Esophagus (tissue), 2 donors: ENCODE data around the gene MOV10L1. TPM values are rescaled to one million over a fixed set of nuclear protein-coding genes. Genes with fewer than 3 reads are reported as not detected.

Experiments
- H3K27ac ChIP-seq, 2 donors: one replicate each; pipeline ENCODE4 v1.5.1; 2013; ENCODE audit warnings: low read depth in 2 of 2, mild to moderate bottlenecking in 2 of 2, inconsistent platforms in 1 of 2, low read length in 1 of 2, moderate library complexity in 1 of 2
- H3K27me3 ChIP-seq, 2 donors: one replicate each; pipeline ENCODE4 v1.6.1; 2013; ENCODE audit warnings: low read length in 2 of 2, control low read depth in 1 of 2, mild to moderate bottlenecking in 1 of 2; ENCODE audit not compliant: insufficient read depth in 2 of 2, control insufficient read depth in 1 of 2
- H3K36me3 ChIP-seq, 2 donors: one replicate each; pipeline ENCODE4 v1.6.1; 2013; ENCODE audit warnings: low read length in 1 of 2; ENCODE audit not compliant: control insufficient read depth in 2 of 2, insufficient read depth in 2 of 2
- H3K4me1 ChIP-seq, 2 donors: one replicate each; pipeline ENCODE4 v1.6.1; 2013; ENCODE audit warnings: low read length in 1 of 2; ENCODE audit not compliant: control insufficient read depth in 2 of 2, insufficient read depth in 2 of 2
- H3K4me3 ChIP-seq, 2 donors: one replicate each; pipeline ENCODE4 v1.5.1; 2013; ENCODE audit warnings: low read length in 2 of 2, mild to moderate bottlenecking in 2 of 2, low read depth in 1 of 2, moderate library complexity in 1 of 2
- H3K9me3 ChIP-seq, 2 donors: one replicate each; pipeline ENCODE4 v1.6.1; 2013; ENCODE audit warnings: mild to moderate bottlenecking in 2 of 2, low read depth in 1 of 2, low read length in 1 of 2, moderate library complexity in 1 of 2; ENCODE audit not compliant: control insufficient read depth in 2 of 2, insufficient read depth in 1 of 2
- WGBS, 2 donors: extraction: QIAGEN DNeasy Blood & Tissue Kit; methylation state at CpG; one replicate each; pipeline ENCODE4 v1.1.7; 2013; 5-methylcytosine and 5-hydroxymethylcytosine counted together
- polyA plus RNA-seq, 2 donors: library from polyadenylated mRNA; stranded (reverse); fragments of 200-250 nt; gene quantifications; one replicate each; pipeline ENCODE4 v1.2.3, GENCODE V29; 2013
- donor health status: healthy with polysubstance abuse.
- donor health status: Bipolar disorder and iron deficiency.

Gene MOV10L1
- polyA plus RNA-seq, 2 donors = 0.18 to 0.22 TPM

- 16 to 19% methylated on average over 31 of the region's 31 CpGs for WGBS, 2 donors
- Histone ChIP-seq H3K4me3 (no peak overlapping the region), H3K9me3 (peaks cover 2 to 3% of the 10 kb centered on the region in 2 donors), H3K4me1 (no peaks in the 10 kb centered on the region), H3K27me3 (peaks cover 0 to 7% of the 10 kb centered on the region in 2 donors), H3K36me3 (no peaks in the 10 kb centered on the region), H3K27ac (no peak overlapping the region)
Measured at GRCh38 chr22:50058906-50059880, 30.6 kb upstream of the MOV10L1 start.

GRCh38 chr22:50059881-50060262, 29.9 kb upstream of the MOV10L1 start:
- 79% methylated on average over 7 of the region's 7 CpGs for WGBS, 2 donors
- peaks cover 0 to 3% of the 10 kb centered on the region in 2 donors for H3K9me3 ChIP-seq
- no peak overlapping the region for H3K27ac ChIP-seq
- H3K4me3 ChIP-seq = no peak overlapping the region
- no peaks in the 10 kb centered on the region for H3K4me1 ChIP-seq
- no peaks in the 10 kb centered on the region for H3K36me3 ChIP-seq
- H3K27me3 ChIP-seq = peaks cover 0 to 7% of the 10 kb centered on the region in 2 donors

- peaks cover 0 to 7% of the 10 kb centered on the region in 2 donors for H3K27me3 ChIP-seq
- WGBS, 2 donors = 67 to 70% methylated on average over 28 of the region's 28 CpGs
- no peaks in the 10 kb centered on the region for H3K36me3 ChIP-seq
- H3K4me3 ChIP-seq = no peak overlapping the region
- H3K27ac ChIP-seq = no peak overlapping the region
- no peaks in the 10 kb centered on the region for H3K4me1 ChIP-seq
- peaks cover 0 to 3% of the 10 kb centered on the region in 2 donors for H3K9me3 ChIP-seq
Measured at GRCh38 chr22:50060441-50061140, 29.2 kb upstream of the MOV10L1 start.

GRCh38 chr22:50061141-50061823, 28.5 kb upstream of the MOV10L1 start:
- Histone ChIP-seq H3K36me3 (no peaks in the 10 kb centered on the region), H3K27me3 (peaks cover 0 to 7% of the 10 kb centered on the region in 2 donors), H3K4me3 (no peak overlapping the region), H3K27ac (no peak overlapping the region), H3K4me1 (no peaks in the 10 kb centered on the region), H3K9me3 (peaks cover 0 to 3% of the 10 kb centered on the region in 2 donors)
- WGBS, 2 donors = 70 to 73% methylated on average over 27 of the region's 27 CpGs

- peaks cover 0 to 7% of the 10 kb centered on the region in 2 donors for H3K27me3 ChIP-seq
- H3K4me1 ChIP-seq = no peaks in the 10 kb centered on the region
- H3K4me3 ChIP-seq = no peak overlapping the region
- no peak overlapping the region for H3K27ac ChIP-seq
- H3K9me3 ChIP-seq = peaks cover 0 to 3% of the 10 kb centered on the region in 2 donors
- WGBS, 2 donors = 71 to 75% methylated on average over 17 of the region's 17 CpGs
- no peaks in the 10 kb centered on the region for H3K36me3 ChIP-seq
Measured at GRCh38 chr22:50061824-50062355, 27.9 kb upstream of the MOV10L1 start.

- peaks cover 0 to 7% of the 10 kb centered on the region in 2 donors for H3K27me3 ChIP-seq
- 92 to 94% methylated on average over 19 of the region's 19 CpGs for WGBS, 2 donors
- H3K36me3 ChIP-seq = no peaks in the 10 kb centered on the region
- no peak overlapping the region for H3K4me3 ChIP-seq
- peaks cover 0 to 3% of the 10 kb centered on the region in 2 donors for H3K9me3 ChIP-seq
- H3K4me1 ChIP-seq = no peaks in the 10 kb centered on the region
- H3K27ac ChIP-seq = no peak overlapping the region
Measured at GRCh38 chr22:50062509-50063135, 27.2 kb upstream of the MOV10L1 start.

- no peak overlapping the region for H3K27ac ChIP-seq
- H3K36me3 ChIP-seq = no peaks in the 10 kb centered on the region
- no peaks in the 10 kb centered on the region for H3K4me1 ChIP-seq
- no peaks in the 10 kb centered on the region for H3K27me3 ChIP-seq
- WGBS, 2 donors = 71 to 78% methylated on average over 22 to 23 of the region's 23 CpGs
- H3K4me3 ChIP-seq = no peak overlapping the region
- no peaks in the 10 kb centered on the region for H3K9me3 ChIP-seq
Measured at GRCh38 chr22:50063589-50064393, 26.0 kb upstream of the MOV10L1 start.

- H3K4me3 ChIP-seq = no peak overlapping the region
- no peaks in the 10 kb centered on the region for H3K36me3 ChIP-seq
- 67% methylated on average over 18 of the region's 18 CpGs for WGBS, 2 donors
- no peaks in the 10 kb centered on the region for H3K27me3 ChIP-seq
- H3K4me1 ChIP-seq = no peaks in the 10 kb centered on the region
- H3K9me3 ChIP-seq = no peaks in the 10 kb centered on the region
- H3K27ac ChIP-seq = no peak overlapping the region
Measured at GRCh38 chr22:50064453-50064852, 25.4 kb upstream of the MOV10L1 start.
